ENCODE results near the gene SIRT2. TPM values are rescaled to one million over a fixed set of nuclear protein-coding genes. Genes with fewer than 3 reads are reported as not detected.

The SIRT2 gene
- total RNA-seq, 1 donor from 2014 or later, result 60.1 TPM

DNA sequence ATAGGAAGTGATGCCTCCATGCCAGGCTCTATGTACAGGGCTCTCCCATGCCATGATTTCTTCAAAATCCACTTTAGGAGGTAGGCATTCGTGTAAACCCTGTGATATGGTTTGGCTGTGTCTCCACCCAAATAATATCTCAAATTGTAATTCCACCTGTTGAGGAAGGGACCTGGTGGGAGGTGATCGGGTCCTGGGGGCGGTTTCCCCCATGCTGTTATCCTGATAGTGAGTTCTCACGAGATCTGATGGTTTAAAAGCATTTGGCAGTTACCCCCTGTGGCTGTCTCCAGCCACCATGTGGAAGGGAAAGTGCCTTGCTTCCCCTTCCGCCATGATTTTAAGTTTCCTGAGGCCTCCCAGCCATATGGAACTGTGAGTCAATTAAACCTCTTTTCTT lies 23.1 kb upstream of the SIRT2 start:
- peaks cover 39% of the 10 kb centered on the region for H3K36me3 ChIP-seq
- no peaks in the 10 kb centered on the region for H3K4me1 ChIP-seq
- no peak for TF ChIP-seq CTCF (IDR thresholded peaks at IDR 0.05)
- H3K27me3 ChIP-seq (ENCODE audit: low read depth), result no peaks in the 10 kb centered on the region
- intact Hi-C loops (cut with DNase I), result no loop called here
- H3K4me3 ChIP-seq, result no peak overlapping the region
- H3K9me3 ChIP-seq, result no peaks in the 10 kb centered on the region
- no peak for ATAC-seq
- no peak for DNase-seq
- no peak overlapping the region for H3K27ac ChIP-seq

GRCh38 chr19:38921420-38922274 lies 22.2 kb upstream of the SIRT2 start:
- no peak for DNase-seq
- peak in 1 of 2 donors; percentile 7 for ATAC-seq

DNA sequence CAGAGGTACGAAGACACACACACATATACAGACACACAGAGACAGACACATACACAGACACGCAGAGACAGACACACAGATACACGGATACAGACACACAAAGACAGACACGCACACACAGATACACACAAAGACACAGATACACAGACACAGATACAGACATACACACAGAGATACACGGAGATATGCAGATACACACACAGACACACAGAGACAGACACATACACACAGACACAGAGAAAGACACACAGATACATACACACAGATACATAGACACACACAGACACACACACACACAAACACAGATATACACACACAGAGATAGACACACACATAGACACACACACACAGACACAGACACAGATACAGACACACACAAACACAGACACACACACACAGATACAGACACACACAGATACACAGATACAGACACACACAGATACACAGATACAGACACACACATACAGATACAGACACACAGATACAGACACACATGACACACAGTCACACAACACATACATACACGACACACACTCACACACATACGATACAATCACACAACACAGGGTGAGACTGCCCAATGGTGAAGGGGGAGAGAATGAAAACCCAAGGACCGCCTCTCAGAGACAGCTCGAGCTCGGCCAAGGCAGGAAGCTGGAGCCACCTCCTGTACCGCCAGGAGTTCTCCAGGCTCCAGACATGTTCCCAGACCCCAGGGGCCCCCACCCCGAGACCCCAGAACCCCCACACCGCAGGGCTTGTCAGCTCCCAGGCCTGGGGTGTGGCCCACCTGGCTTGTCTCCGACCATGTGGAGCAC lies 21.4 kb upstream of the SIRT2 start:
- Histone ChIP-seq H3K4me1 (no peaks in the 10 kb centered on the region), H3K36me3 (peaks cover 35% of the 10 kb centered on the region), H3K4me3 (no peak overlapping the region), H3K27ac (no peak overlapping the region), H3K9me3 (no peaks in the 10 kb centered on the region), H3K27me3 (ENCODE audit: low read depth) (no peaks in the 10 kb centered on the region)
- TF ChIP-seq CTCF (IDR thresholded peaks at IDR 0.05), result no peak
- DNase-seq (no peak), ATAC-seq (no peak)
- intact Hi-C loops (cut with DNase I), result no loop called here

More at GRCh38 chr19:38921420-38922274, 22.2 kb upstream of the SIRT2 start:
- Histone ChIP-seq H3K36me3 (peaks cover 39% of the 10 kb centered on the region), H3K4me3 (no peak overlapping the region), H3K27ac (no peak overlapping the region), H3K27me3 (ENCODE audit: low read depth) (no peaks in the 10 kb centered on the region), H3K4me1 (no peaks in the 10 kb centered on the region), H3K9me3 (no peaks in the 10 kb centered on the region)
- intact Hi-C loops (cut with DNase I), result no loop called here
- TF ChIP-seq CTCF (IDR thresholded peaks at IDR 0.05), result no peak

DNA sequence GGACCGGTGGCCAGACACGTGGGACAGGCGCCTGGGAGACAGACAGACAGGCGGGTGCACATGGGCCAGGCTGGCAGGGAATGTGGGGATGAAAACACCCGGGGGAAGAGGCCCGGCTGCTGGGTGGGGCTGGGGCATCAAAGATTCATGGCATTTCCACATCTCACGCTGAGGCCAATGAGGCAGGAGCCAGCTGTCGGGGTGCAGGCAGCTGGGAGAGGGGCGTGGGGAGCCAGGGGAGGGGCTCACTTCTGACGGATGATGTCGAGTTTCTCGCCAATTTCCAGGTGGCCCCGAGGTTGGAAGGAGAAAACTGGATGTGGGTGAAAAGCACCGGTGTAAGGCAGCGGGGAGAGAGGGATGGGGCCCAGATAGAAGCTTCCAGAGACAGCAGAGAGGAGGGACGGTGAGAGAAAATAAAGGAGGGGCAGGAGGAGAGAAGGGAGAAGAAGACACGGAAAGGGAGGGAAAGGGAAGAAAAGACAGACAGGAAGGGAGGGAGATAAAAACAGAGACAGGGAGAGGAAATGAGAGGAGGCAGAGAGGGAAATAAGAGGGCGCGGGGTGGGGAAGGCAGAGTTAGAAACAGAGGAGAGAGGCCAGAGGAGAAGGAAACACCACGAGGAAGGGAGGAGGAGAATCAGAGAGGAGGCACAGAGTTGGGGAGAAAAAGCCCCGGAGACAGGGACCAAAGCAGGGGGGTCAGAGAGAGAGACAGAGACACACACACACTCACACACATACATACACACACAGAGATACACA lies 20.6 kb upstream of the SIRT2 start:
- DNase-seq, result no peak
- intact Hi-C loops (cut with DNase I), result no loop called here

More for the DNA sequence above, 20.6 kb upstream of the SIRT2 start:
- no peaks in the 10 kb centered on the region for H3K4me1 ChIP-seq
- no peaks in the 10 kb centered on the region for H3K27me3 ChIP-seq (ENCODE audit: low read depth)
- H3K27ac ChIP-seq, result no peak overlapping the region
- no peak for TF ChIP-seq CTCF (IDR thresholded peaks at IDR 0.05)
- H3K4me3 ChIP-seq, result no peak overlapping the region
- ATAC-seq, result no peak
- no peaks in the 10 kb centered on the region for H3K9me3 ChIP-seq
- H3K36me3 ChIP-seq, result peaks cover 27% of the 10 kb centered on the region
